Middle frontal gyrus (tissue), 1 donor: ENCODE measurements around the gene OR1E2.
"Not testable (repeated sequence)": the region's sequence is repeated elsewhere in the genome, so short reads cannot be mapped to it uniquely, and the experiment has no call there.

Source experiments
- DNase-seq: peaks from one replicate; pipeline ENCODE4 v3.0.0-alpha.2; 2015; ENCODE audit warnings: low spot score; ENCODE audit errors: extremely low spot score

OR1E2 gene

GRCh38 chr17:3398310-3398709, 35.3 kb downstream of the OR1E2 start, which contains the start of gene OR1E1:
TSS of gene OR1E1 (minus strand) at chr17:3398410. CDS start at chr17:3398410, 0 bp downstream.
- DNase-seq, result no peak

- DNase-seq, result not testable (repeated sequence)
Measured at GRCh38 chr17:3397801-3398200, 35.8 kb downstream of the OR1E2 start.

GRCh38 chr17:3389791-3390190, 43.9 kb downstream of the OR1E2 start:
- DNase-seq, result no peak

DNA sequence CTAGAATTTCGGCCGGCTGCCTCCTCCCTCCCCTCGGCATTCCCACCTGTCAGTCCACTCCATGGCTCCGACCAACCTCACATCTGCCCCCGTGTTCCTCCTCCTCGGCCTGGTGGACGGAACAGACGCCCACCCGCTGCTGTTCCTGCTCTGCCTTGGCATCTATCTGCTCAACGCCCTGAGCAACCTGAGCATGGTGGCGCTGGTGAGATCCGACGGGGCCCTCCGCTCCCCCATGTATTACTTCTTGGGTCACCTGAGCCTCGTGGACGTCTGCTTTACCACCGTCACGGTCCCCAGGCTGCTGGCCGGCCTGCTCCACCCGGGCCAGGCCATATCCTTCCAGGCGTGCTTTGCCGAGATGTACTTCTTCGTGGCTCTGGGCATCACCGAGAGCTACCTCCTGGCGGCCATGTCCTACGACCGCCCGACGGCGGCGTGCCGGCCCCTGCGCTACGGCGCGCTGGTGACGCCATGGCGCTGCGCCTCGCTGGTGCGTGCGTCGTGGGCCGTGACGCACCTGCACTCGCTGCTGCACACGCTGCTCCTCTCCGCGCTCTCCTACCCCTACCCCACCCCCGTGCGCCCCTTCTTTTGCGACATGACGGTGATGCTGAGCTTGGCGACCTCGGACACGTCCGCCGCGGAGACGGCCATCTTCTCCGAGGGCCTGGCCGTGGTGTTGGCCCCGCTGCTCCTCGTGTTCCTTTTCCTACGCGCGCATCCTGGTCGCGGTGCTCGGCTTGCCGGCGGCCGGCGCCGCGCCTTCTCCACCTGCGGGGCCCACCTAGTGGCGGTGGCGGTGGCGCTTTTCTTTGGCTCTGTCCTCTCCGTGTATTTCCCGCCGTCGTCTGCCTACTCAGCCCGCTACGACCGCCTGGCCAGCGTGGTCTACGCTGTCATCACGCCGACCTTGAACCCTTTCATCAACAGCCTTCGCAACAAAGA, 47.5 kb downstream of the OR1E2 start, which contains the start of gene OR3A2:
Gene OR3A2, minus strand, starts transcription at position 440 of the 948 bp plus-strand sequence.
- DNase-seq, result no peak
